HG03060 (cell line): Measurements from ENCODE around the gene DCTN3.

Experiments
- ATAC-seq: cut with Tn5 transposase; IDR thresholded peaks from one replicate; pipeline ENCODE4 v1.9.1; 2021; ENCODE audit warnings: low read depth, moderate number of reproducible peaks; ENCODE audit not compliant: unreplicated experiment

Gene DCTN3

DNA sequence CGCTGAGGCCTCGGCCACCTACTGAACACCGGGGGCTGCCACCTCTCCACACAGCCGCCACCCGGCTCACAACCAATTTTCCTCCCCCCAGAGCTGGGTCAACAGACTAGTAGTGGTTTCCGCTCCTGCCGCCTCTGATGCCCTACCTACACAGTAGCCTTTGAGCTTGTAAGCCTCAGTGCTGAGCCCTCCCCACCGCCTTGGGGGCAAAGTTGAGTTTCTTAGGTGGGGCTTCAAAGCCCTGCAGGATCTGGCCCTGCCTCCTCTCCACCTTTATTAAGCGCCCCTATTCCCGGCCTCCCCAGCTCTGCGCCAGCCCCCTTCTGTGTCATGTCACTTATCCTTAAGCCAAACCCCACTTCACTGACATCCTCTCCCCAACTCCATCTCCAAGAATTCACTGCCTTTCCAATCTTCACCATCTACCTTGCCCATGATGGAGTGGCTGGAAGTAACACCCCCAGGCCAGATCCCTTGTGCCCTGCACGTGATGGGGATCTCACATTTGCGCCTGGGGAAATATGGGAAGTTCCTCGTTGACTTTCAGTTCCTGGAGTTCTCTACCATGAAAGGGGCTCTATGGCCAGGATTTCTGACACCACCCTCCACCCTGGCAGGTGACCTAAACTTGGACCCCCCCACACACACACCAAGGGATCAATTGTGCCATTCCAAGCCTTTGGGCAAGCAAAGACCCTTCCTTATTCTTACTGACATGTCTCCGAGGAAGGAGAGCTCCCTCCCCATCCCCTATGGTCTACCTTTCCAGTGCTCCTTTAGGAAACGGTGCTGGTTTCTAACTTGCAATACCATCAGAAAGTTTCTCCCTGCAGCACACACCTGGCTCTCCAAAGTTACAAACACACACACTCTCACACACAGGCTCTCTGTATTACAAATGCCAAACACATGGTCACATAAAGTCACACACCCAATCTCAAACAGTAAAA lies 28.1 kb downstream of the DCTN3 start:
- no peak for ATAC-seq

DNA sequence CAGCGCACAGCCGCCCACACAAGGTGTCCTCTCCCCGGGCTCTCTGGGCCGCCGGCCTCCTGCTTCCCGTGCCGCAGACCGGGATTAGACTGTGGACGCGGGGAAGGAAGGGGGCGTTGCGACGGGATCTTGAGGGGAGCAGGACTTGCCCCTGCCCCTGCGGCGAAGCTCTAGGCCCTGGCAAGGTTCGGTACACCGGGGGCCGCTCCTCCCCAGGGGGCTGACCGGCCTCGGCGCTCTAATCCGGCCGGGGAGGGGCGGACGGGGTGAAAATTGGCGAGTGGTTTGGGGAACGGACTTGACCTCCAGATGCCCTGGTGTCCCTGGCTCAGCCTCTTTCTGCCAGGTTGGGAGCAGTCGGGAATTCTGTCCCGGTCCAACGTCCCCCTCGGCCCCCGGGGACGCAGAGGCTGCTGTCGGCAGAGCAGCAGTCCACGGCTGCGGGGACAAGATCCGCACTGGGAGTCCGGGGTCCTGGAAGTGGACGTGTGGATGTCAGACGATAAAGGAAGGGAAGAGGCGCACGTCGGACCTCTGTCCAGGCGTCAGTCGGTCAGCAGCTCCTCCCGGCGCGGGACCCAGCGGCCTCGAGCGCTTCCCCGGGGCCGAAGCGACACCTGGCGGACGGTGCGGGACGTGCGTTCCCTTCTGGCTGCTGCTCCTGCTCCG lies 28.9 kb downstream of the DCTN3 start:
- no peak for ATAC-seq

DNA sequence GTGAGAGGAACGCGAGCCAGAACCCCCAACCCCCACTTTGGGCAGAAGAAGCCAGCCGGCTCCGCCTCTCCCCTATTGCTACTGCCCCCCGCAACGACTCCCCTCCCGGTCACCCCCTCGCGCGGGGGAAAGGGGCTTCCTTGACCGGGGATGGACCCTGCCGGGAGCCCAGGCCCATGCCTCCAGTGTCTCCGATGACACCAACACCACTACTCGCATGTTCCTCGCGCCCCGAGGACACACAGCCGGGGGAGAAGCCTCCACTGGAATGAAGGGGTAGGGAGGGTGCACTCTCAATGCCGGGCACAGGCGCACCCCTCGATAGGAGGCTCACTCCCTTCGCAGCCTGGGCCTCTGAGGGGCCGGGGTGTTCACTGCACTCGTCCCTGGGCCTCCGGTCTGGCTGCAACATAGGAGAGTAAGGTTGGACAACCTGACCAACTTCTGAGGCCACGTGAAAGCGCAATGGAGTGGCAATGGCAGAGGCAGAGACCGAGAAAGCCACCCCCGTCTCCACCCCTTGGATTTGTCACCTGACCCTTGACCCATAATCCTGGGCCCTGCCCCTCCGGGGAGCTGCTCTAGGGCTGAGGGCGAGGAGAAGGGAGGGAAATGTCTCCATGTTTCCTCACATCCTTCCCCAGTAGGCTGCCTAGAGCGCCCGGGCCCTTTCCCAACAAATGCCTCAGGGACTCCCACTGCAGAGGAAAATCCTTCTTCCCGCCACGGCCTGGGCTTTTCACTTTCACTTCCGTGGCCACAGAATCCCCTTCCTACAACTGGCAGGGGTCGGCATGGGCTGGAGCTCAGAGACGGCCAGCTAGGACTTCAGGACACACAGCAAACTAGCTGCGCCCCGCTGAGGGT lies 29.7 kb downstream of the DCTN3 start:
- no peak for ATAC-seq

DNA sequence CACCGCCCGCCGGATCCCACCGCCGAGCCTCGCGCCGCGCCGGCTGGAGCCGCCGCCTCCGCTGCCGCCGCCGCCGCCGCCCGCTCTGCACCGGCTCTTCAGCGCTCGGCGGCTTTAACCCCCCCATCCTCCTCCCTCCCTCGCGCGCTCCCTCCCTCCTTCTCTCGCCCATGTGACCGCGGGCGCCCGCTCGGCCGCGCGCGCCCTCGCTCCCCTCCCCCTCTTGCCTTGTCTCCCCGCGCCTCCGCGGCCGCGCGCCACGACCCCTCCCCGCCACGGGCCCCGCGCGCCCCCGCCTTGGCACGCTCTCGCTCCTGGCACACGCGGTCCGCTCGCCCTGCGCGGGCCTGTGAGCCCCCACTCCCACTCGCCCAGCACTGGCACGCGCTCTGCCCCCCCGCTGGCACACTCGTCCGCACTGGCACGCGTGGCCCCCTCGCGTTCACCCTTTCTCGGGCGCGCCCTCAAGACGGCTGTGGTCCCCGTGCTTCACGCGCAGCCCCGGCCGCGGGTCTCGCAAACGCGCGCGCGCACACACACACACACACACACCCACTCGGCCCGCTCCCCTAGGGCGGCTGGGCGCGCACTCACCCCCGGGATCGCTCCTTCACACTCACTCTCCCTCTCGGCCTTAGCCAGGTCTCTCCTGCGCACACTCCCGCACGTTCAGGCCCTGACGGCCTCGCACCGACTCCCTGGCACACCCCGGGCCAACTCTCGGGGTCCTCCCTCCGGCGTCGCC lies 30.5 kb downstream of the DCTN3 start, which contains the start of gene CNTFR:
Gene CNTFR (minus strand): TSS at position 89 of the 745 bp plus-strand sequence. CDS start 20,743 bp downstream, outside the sequence.
- no peak for ATAC-seq

DNA sequence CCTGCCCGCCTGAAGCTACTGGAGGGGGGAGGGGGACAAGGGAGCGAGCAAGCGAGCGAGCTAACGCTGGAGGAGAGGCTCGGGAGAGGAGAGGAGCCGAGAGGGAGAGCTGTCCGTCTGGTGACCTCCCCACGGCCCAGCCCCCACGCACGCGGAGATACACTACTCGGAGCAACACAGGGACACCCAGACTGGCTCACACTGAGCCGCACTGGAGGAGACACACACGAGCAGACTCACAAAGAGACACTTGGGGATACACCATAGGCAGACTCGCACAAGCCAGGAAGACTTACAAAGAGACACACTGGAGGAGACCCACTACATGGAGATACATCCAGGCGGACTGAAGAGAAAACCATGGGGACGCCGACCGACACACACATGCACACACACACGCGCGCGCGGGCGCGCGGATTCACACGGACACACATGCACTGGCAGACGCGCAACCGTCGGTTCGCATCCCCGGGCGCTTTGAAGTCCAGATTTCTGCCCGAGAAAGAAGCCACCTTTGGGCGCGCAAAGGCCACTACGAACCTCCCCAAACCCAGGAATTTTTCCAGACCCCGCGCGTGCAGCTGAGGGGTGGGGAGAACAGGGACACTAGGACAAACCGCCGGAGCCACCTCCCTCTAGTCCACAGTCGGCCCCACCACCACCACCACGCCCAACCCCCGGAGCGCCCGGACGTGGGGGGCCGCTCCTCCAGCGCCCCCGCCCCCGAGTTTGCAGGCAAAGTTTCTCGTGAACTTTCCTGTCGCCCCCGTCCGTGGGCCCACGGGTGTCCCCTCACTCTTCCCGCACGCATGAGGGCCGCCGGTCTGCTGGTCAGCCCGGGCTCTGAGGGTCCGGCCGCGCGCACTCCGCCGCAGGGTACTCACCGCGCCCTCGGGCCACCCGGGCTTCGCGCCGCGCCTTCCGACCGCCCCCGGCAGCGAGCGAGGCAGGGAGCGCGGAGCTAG lies 31.3 kb downstream of the DCTN3 start:
- no peak for ATAC-seq

DNA sequence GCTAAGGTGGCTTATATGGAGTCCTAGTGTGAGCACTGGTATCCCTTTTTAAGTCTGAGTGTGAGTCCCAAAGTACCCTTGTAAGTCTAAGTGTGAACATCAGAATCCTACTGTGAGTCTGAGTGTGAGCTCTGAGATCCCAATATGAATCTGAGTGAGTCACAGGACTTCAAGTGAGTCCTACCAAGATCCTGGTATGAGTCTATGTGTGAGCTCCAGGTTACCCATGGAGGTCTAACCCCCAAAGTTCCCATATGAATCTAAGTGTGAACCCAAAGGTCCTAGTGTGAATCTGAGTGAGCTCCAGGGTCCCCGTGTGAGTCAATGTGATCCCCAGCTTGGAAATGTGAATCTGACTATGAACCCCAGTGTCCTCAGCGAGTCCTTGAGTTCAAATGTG lies 33.0 kb downstream of the DCTN3 start:
- ATAC-seq, result no peak

DNA sequence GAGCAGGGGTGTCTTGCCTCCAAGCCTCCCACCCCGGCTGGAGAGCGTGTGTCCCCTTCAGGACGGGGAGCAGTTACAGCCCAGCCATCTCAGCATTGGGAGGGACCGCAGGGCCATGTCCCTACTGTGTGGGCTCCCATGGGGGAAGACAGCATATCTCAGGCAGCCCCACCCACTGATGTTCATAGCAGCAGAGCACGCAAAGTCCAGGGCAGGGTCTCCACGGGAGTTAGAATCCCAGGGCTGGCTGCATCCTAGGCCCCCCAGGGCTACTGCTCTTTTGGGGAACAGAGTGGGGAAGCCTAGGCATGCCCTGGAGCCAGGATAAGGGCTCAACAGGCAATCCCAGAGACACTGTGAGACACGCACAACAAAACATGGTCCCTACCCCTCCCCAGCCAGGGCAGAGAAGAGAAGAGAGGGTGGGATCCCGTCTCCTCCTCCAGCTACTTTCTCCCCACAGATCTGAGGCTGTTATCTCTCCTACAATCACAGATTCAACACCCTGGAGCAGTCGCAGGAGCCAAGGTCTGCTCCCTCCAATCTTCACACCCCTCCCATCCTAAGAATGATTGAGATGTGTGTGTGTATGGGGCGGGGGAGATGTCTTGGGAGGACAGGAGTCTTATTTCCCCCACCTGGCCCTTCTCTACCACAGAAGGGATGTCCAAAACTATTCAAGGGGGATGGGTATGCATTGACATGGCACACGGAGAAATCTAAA lies 34.2 kb downstream of the DCTN3 start:
- ATAC-seq, result no peak

DNA sequence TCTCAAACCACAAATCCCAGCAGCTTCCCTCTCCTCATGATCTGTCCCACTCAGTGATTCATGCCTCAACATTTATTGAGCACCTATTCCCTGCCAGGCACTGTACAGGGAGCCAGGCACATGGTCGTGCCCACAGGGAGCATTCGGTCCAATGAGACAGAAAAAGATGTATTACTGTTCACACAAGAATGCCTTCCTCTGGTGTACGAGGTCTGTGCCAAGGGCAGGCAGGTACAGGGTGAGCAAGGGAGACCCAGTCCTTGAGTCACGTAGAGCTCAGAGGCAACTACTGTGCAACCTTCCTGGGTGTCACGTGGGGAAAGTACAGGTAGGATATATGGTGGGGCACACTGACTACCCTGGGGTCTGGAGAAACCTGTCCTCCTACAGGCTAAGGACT lies 35.3 kb downstream of the DCTN3 start:
- ATAC-seq, result no peak

DNA sequence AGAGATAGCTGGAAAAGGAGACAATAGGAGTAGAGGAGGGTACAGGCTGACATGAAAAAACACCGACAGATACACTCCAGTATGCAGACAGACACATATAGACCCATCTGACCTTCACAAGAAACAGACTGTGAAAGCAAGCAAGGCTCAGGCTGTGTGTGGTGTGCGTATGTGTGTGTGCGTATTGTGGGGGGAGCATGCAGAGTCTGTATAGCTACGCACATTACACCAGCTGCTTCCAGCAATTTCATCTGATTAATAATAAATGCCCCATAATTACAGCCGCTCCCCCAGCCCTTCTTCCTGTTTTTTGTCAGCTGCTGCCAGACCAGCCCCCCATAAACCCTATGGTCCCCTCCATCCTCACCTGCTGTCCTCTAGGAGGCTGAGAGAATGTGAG lies 37.5 kb downstream of the DCTN3 start:
- no peak for ATAC-seq

DNA sequence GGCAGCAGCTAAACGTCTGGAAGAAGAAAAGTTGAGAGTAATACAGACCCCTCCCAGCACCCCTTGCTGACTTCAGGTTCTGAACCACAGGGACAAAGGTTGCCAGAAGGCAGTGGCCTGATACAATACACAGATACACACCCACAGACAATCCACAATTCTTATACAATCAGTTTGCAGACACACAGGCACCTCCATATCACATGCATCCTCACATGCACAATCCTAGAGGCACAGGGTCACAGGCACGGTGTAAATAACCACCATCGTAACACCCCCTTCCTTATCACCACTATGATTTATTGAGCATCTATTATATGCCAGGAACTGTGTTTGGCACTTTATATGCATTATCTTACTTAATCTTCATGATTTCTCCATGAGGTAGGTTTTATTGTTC lies 39.0 kb downstream of the DCTN3 start:
- ATAC-seq, result no peak

DNA sequence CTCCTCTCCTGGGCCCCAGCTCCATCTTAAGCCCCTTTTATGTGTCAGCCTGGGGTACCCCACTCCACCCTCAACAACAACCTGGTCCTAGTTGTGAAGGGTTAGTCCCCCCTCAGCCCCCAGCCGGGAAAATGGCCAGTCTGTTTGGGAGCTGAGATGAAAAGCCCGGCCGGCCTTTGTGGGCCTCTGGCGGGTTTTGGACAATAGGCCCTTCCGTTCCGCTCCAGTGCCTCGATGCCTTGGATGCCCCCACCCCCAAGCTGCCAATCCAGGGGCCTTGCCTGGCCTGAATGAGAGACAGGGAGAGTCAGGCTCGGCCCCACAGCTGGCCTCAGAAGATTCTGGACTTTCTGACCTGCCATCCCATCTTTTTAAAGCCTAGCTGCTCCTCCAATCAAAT lies 39.9 kb downstream of the DCTN3 start:
- ATAC-seq, result no peak

DNA sequence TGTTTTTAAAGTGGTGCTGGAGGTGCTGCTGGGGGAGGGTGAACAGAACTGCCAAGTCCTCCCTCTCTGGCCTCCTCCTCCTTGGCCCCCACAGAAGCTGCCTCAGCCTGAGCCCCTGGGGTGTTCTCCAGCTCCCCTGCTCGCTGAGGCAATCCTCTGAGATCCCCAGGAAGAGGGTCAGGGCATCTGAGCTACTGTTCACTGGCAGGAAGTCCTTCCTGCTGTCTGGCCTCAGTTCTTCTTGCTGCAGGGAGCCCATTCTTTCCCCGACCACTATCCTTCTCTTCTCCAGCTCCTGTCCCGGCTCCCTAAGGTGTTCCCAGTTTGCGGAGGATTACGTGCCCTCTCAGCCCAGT lies 40.5 kb downstream of the DCTN3 start:
- no peak for ATAC-seq

DNA sequence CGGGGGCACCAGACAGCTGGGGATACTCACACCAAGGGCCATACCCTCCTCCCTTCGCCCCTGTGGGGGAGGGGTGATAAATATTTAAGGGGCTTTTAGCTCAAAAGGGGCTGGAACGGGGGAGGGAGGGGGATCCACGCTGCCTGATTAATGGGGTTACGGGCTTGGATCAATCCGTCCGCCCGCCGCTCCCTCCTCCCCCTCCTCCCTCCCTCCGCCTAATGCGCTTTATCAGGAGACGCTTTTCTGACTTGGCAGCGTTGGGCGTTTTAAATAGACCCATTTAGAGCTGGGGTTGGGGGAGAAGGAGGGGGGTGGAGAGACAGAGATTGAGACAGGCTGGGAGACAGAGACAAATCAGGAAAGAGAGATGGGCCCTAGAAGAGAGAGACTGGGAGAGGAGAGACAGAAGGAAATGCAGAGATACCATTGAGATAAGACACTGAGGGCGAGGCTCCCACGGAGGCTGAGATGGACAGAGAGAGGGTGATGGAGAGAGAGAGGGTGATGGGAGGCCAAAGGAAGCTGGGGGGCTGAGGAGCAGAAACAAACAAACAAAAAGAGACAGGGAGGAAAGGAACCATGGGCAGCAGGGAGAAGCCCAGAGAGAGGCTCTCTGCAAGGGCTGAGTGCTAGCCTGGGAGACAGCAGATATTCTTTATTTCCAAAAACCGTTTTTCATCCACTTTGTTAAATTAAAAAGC lies 41.0 kb downstream of the DCTN3 start:
- ATAC-seq, result no peak

DNA sequence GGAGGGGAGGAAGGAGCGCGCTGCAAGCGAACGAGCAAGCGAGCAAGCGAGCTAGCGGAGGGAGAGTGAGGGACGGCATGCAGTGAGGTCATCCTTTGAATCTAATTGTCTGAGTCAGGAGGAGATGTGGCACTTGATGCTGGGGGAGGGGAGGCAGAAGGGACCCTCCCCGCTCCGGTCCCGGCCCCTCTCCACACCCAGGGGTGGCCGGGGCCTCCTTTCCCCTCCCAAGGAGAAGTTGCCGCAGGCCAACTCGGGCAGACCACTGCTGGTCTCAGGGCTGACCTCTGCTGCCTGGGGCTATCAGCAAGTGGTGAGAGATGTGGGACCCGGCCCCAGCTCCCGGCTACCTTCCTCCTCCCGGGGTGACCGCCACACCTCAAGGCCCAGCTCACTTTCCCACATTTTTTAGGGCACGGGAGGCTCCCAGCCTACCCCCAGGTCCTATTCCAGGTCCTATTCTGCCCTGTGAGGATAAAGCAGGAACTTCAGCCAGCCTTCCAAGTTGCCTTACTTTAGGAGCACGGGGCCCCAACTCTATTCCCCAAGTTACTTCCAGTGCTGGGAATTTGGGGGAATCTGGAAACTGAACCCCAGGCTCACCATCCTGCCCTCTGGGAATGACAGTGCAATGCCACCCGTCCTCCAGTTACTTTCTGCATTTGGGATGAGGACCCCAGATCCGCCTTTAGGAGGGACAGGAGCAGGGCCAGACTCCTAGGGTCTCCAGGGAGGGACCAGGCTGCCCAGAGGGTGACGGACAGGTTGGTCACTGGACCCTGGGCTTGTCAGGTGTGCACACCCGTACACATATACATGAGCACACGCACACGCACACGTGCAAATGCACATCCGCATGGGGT lies 41.8 kb downstream of the DCTN3 start:
- no peak for ATAC-seq

DNA sequence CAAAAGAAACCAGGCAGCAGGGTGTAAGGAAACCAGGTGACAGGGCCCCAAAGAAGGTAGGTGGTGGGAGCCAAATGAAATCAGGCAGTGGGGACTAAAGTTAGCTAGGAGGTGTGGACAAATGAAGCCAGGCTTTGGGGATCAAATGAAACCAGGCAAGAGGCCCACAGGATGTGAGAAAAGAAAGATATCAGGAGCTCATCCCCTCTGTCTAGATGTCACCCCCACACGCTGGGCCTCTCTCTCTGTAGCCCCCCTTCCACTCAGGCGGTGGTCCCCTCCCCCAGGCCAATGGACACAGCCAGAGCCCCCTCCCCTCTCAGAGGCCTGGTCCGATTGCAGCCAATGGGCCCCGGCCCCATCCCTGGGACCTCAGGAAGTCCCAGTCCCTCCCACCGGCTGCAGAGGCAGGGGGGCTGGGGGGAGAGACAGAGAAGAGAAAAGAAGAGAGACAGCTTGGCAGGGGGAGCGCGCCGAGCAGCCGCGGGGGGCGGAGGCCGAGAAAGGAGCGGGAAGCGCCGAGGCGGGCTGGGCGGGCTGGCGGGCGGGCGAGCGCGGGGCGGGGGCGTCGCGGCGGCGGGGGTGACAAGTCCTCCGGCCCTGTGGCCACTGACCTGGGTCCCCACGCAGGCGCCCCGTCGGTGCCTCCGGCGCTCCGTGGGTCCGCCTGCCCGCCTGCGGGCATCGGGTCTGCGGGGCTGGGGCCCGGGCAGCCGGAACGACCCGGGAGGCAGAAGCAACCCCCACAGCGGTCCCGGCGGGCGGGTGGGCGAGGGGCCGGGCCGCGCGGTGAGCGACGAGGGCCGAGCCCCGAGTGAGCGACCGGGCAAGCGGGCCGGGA lies 42.7 kb downstream of the DCTN3 start:
- no peak for ATAC-seq
